H9 (cell line): ENCODE measurements around the gene CCKAR. TPM values are rescaled to one million over a fixed set of nuclear protein-coding genes. Genes with fewer than 3 reads are reported as not detected.

ENCODE experiments used
- DNase-seq: peaks from one replicate; pipeline ENCODE4 v3.0.0-alpha.2; 2017
- H2AFZ ChIP-seq: one replicate; pipeline ENCODE4 v1.6.1; 2013; ENCODE audit warnings: mild to moderate bottlenecking, low read length, control low read depth, moderate library complexity
- H2AK5ac ChIP-seq: 2 replicates; pipeline ENCODE4 v1.6.1; 2013; ENCODE audit warnings: low read length, control low read depth, mixed read lengths; ENCODE audit not compliant: insufficient read length
- H2BK120ac ChIP-seq: one replicate; pipeline ENCODE4 v1.6.1; 2013; ENCODE audit warnings: low read depth, mild to moderate bottlenecking, low read length, control low read depth, inconsistent platforms; ENCODE audit not compliant: poor library complexity, severe bottlenecking
- H2BK12ac ChIP-seq: 2 replicates; pipeline ENCODE4 v1.6.1; 2013; ENCODE audit warnings: low read length, control low read depth, mixed read lengths, low read depth; ENCODE audit not compliant: insufficient read length
- H2BK15ac ChIP-seq: 2 replicates; pipeline ENCODE4 v1.6.1; 2013; ENCODE audit warnings: low read depth, low read length, control low read depth
- H2BK20ac ChIP-seq: one replicate; pipeline ENCODE4 v1.6.1; 2013; ENCODE audit warnings: low read depth, mild to moderate bottlenecking, low read length, control low read depth, inconsistent platforms; ENCODE audit not compliant: poor library complexity, severe bottlenecking
- H2BK5ac ChIP-seq: 2 replicates; pipeline ENCODE4 v1.6.1; 2013; ENCODE audit warnings: low read length, control low read depth, mixed read lengths; ENCODE audit not compliant: insufficient read length
- H3K14ac ChIP-seq: 2 replicates; pipeline ENCODE4 v1.6.1; 2013; ENCODE audit warnings: low read length, control low read depth; ENCODE audit not compliant: insufficient read depth
- H3K18ac ChIP-seq: 2 replicates; pipeline ENCODE4 v1.6.1; 2013; ENCODE audit warnings: low read depth, mild to moderate bottlenecking, mixed read lengths, low read length, control low read depth; ENCODE audit not compliant: insufficient read length
- H3K23ac ChIP-seq: 2 replicates; pipeline ENCODE4 v1.6.1; 2013; ENCODE audit warnings: low read length, control low read depth, mixed read lengths, low read depth; ENCODE audit not compliant: insufficient read length
- H3K23me2 ChIP-seq: 2 replicates; pipeline ENCODE4 v1.6.1; 2013; ENCODE audit warnings: low read depth, mild to moderate bottlenecking, mixed read lengths, low read length, control low read depth; ENCODE audit not compliant: insufficient read length, poor library complexity, severe bottlenecking
- H3K27ac ChIP-seq: 2 replicates; pipeline ENCODE4 v1.5.1; 2013; ENCODE audit warnings: low read length, control low read depth, mixed read lengths, low read depth; ENCODE audit not compliant: insufficient read length
- H3K27me3 ChIP-seq: 2 replicates; pipeline ENCODE4 v1.6.1; 2013; ENCODE audit warnings: low read length, control low read depth, inconsistent platforms; ENCODE audit not compliant: insufficient read depth
- H3K4ac ChIP-seq: 2 replicates; pipeline ENCODE4 v1.6.1; 2013; ENCODE audit warnings: low read depth, mild to moderate bottlenecking, control low read depth, inconsistent platforms, low read length, moderate library complexity
- H3K4me1 ChIP-seq: 2 replicates; pipeline ENCODE4 v1.6.1; 2013; ENCODE audit warnings: low read length, control low read depth, inconsistent platforms; ENCODE audit not compliant: insufficient read depth
- H3K4me2 ChIP-seq: 2 replicates; pipeline ENCODE4 v1.6.1; 2013; ENCODE audit warnings: low read length, control low read depth, mixed read lengths; ENCODE audit not compliant: insufficient read length, insufficient read depth
- H3K56ac ChIP-seq: 2 replicates; pipeline ENCODE4 v1.6.1; 2013; ENCODE audit warnings: low read depth, mild to moderate bottlenecking, mixed read lengths, low read length, control low read depth; ENCODE audit not compliant: insufficient read length
- H3K79me1 ChIP-seq: 2 replicates; pipeline ENCODE4 v1.6.1; 2013; ENCODE audit warnings: low read depth, mild to moderate bottlenecking, moderate library complexity, low read length, control low read depth, inconsistent platforms; ENCODE audit not compliant: insufficient read depth, poor library complexity, severe bottlenecking
- H3K79me2 ChIP-seq: 2 replicates; pipeline ENCODE4 v1.6.1; 2013; ENCODE audit warnings: low read length, control low read depth, inconsistent platforms; ENCODE audit not compliant: insufficient read depth
- H3K9ac ChIP-seq: 2 replicates; pipeline ENCODE4 v1.6.1; 2013; ENCODE audit warnings: low read length, control low read depth, mixed read lengths; ENCODE audit not compliant: insufficient read length; ENCODE audit errors: extremely low read depth
- H3K9me3 ChIP-seq: one replicate; pipeline ENCODE4 v1.6.1; 2013; ENCODE audit warnings: low read depth, low read length, inconsistent platforms; ENCODE audit not compliant: control insufficient read depth
- H3T11ph ChIP-seq: one replicate; pipeline ENCODE4 v1.6.1; 2013; ENCODE audit warnings: mild to moderate bottlenecking, low read length, control low read depth, inconsistent platforms
- H4K20me1 ChIP-seq: one replicate; pipeline ENCODE4 v1.6.1; 2013; ENCODE audit not compliant: control insufficient read depth, insufficient read length, insufficient read depth
- H4K5ac ChIP-seq: 2 replicates; pipeline ENCODE4 v1.6.1; 2013; ENCODE audit warnings: low read depth, mild to moderate bottlenecking, mixed read lengths, low read length, control low read depth; ENCODE audit not compliant: insufficient read length
- H4K8ac ChIP-seq: replicated peaks from 2 replicates; pipeline ENCODE4 v1.6.1; 2013; ENCODE audit warnings: low read length, control low read depth, mixed read lengths, low read depth; ENCODE audit not compliant: insufficient read length
- H4K91ac ChIP-seq: 2 replicates; pipeline ENCODE4 v1.6.1; 2013; ENCODE audit warnings: low read depth, mild to moderate bottlenecking, moderate library complexity, mixed read lengths, low read length, control low read depth; ENCODE audit not compliant: insufficient read length
- H3K27ac Mint-ChIP-seq, 3 experiments: 2 replicates in 2 of 3; 3 replicates in 1 of 3; pipeline ENCODE4 v1.8.0; 2020 to 2021; ENCODE audit warnings: mixed read lengths in 3 of 3, mild to moderate bottlenecking in 1 of 3, moderate library complexity in 1 of 3
- H3K27me3 Mint-ChIP-seq: 2 replicates; pipeline ENCODE4 v1.8.0; 2021; ENCODE audit warnings: low read depth, mild to moderate bottlenecking, moderate library complexity, mixed read lengths
- H3K36me3 Mint-ChIP-seq, 3 experiments: 2 replicates in 2 of 3; 3 replicates in 1 of 3; pipeline ENCODE4 v1.8.0; 2020 to 2021; ENCODE audit warnings: low read depth in 3 of 3, mixed read lengths in 3 of 3; ENCODE audit not compliant: insufficient read depth in 1 of 3
- H3K4me1 Mint-ChIP-seq, 2 experiments: 2 replicates each; pipeline ENCODE4 v1.8.0; 2020; ENCODE audit warnings: mixed read lengths in 2 of 2
- H3K4me3 Mint-ChIP-seq, 2 experiments: 2 replicates in 1 of 2; 3 replicates in 1 of 2; pipeline ENCODE4 v1.8.0; 2020 to 2021; ENCODE audit warnings: mild to moderate bottlenecking in 2 of 2, mixed read lengths in 2 of 2, moderate library complexity in 1 of 2
- H3K9me3 Mint-ChIP-seq, 2 experiments: 2 replicates in 1 of 2; 3 replicates in 1 of 2; pipeline ENCODE4 v1.8.0; 2020; ENCODE audit warnings: mild to moderate bottlenecking in 2 of 2, mixed read lengths in 2 of 2, moderate library complexity in 1 of 2
- CTCF ChIP-seq: fragments of 200-600 bp; sonication (generic); conservative IDR thresholded peaks from 3 replicates; pipeline ENCODE4 v1.8.0; 2021; ENCODE audit warnings: antibody characterized with exemption, mild to moderate bottlenecking
- WGBS: extraction: QIAGEN DNeasy Blood & Tissue Kit; methylation state at CpG from one replicate; pipeline ENCODE4 v1.1.7; 2013; ENCODE audit warnings: missing lambda C conversion rate, low lambda C conversion rate, mixed read lengths; ENCODE audit not compliant: insufficient read length; ENCODE audit errors: extremely low coverage; 5-methylcytosine and 5-hydroxymethylcytosine counted together
- total RNA-seq: library from RNA; stranded (reverse); gene quantifications from 2 replicates; pipeline ENCODE4 v1.2.1, GENCODE V29; 2021

The CCKAR gene
- total RNA-seq, 1 experiment from 2014 or later, result not detected

GRCh38 chr4:26507286-26507685 is 17.0 kb upstream of the CCKAR start:
- H2BK5ac ChIP-seq, result no peak overlapping the region
- no peak overlapping the region for H3K18ac ChIP-seq
- no peak overlapping the region for H4K8ac ChIP-seq
- TF ChIP-seq CTCF, result no peak
- no peak overlapping the region for H3T11ph ChIP-seq
- Mint-ChIP-seq H3K27me3 (no peaks in the 10 kb centered on the region), H3K9me3 (peaks cover 0 to 3% of the 10 kb centered on the region in 2 experiments; a peak in 3 of 5 replicates), H3K4me3 (no peak overlapping the region), H3K36me3 (0 out of 7 replicates have a peak, but pooled peaks cover 0 to 2% (median 0%) of the 10 kb centered on the region in 3 experiments), H3K27ac (no peak overlapping the region), H3K4me1 (no peaks in the 10 kb centered on the region)
- H3K79me2 ChIP-seq, result no peaks in the 10 kb centered on the region
- H2BK20ac ChIP-seq, result no peak overlapping the region
- H4K91ac ChIP-seq, result no peak overlapping the region
- no CpG with 5 or more reads among the region's 4 CpGs for WGBS
- H2BK12ac ChIP-seq, result no peak overlapping the region
- H3K27me3 ChIP-seq, result 0 out of 2 replicates have a peak, but pooled peaks cover 2% of the 10 kb centered on the region
- no peak overlapping the region for H3K9ac ChIP-seq
- H3K14ac ChIP-seq, result no peak overlapping the region
- H3K27ac ChIP-seq, result no peak overlapping the region
- H2BK15ac ChIP-seq, result no peak overlapping the region
- H3K4ac ChIP-seq, result no peak overlapping the region
- no peak overlapping the region for H3K23ac ChIP-seq
- H3K56ac ChIP-seq, result no peak overlapping the region
- no peak for DNase-seq
- no peaks in the 10 kb centered on the region for H3K9me3 ChIP-seq
- no peak overlapping the region for H2AFZ ChIP-seq
- no peaks in the 10 kb centered on the region for H3K79me1 ChIP-seq
- no peak overlapping the region for H3K4me2 ChIP-seq
- no peaks in the 10 kb centered on the region for H3K4me1 ChIP-seq
- no peak overlapping the region for H4K5ac ChIP-seq
- no peak overlapping the region for H2AK5ac ChIP-seq
- no peak overlapping the region for H2BK120ac ChIP-seq
- H3K23me2 ChIP-seq, result no peaks in the 10 kb centered on the region
- H4K20me1 ChIP-seq, result no peaks in the 10 kb centered on the region
